NT2/D1 (cell line): ENCODE measurements around the gene GDNF.

Source experiments
- SUZ12 ChIP-seq: IDR thresholded peaks from 2 replicates; pipeline ENCODE4 v1.6.1; 2011; ENCODE audit not compliant: insufficient read length, insufficient read depth; ENCODE audit errors: extremely low read depth
- ZNF274 ChIP-seq: IDR thresholded peaks from 2 replicates; pipeline ENCODE4 v1.6.1; 2011; ENCODE audit warnings: mild to moderate bottlenecking, low read depth, low read length

- TF ChIP-seq SUZ12 (peak; percentile 52), ZNF274 (no peak)
Observed at GRCh38 chr5:37838152-37838932, 1.5 kb downstream of the GDNF start.
